A673 (cell line): ENCODE measurements around the gene ZNRF3.

Experiments used
- CTCF ChIP-seq: fragments of 300-800, 200-600 bp; sonication (generic); conservative IDR thresholded peaks from 2 replicates; pipeline ENCODE4 v1.5.1; 2017; ENCODE audit warnings: low read depth, mild to moderate bottlenecking, antibody characterized with exemption, low read length, moderate library complexity, mixed read lengths
- EZH2 ChIP-seq: fragments of 200-600 bp; sonication (generic); IDR thresholded peaks from 2 replicates; pipeline ENCODE4 v1.6.1; 2017; ENCODE audit warnings: borderline replicate concordance, low read depth, mild to moderate bottlenecking, mixed read lengths, antibody characterized with exemption, low read length; ENCODE audit not compliant: poor library complexity, severe bottlenecking

- TF ChIP-seq CTCF (no peak), EZH2 (no peak)
Measured at GRCh38 chr22:28978863-28979796, 95.8 kb downstream of the ZNRF3 start.
